ENCODE data around the gene ATP1A1. TPM values are rescaled to one million over a fixed set of nuclear protein-coding genes. Genes with fewer than 3 reads are reported as not detected.

ATP1A1 gene
- total and polyA plus RNA-seq, 2 experiments from 2014 or later = 117 to 202 TPM

DNA sequence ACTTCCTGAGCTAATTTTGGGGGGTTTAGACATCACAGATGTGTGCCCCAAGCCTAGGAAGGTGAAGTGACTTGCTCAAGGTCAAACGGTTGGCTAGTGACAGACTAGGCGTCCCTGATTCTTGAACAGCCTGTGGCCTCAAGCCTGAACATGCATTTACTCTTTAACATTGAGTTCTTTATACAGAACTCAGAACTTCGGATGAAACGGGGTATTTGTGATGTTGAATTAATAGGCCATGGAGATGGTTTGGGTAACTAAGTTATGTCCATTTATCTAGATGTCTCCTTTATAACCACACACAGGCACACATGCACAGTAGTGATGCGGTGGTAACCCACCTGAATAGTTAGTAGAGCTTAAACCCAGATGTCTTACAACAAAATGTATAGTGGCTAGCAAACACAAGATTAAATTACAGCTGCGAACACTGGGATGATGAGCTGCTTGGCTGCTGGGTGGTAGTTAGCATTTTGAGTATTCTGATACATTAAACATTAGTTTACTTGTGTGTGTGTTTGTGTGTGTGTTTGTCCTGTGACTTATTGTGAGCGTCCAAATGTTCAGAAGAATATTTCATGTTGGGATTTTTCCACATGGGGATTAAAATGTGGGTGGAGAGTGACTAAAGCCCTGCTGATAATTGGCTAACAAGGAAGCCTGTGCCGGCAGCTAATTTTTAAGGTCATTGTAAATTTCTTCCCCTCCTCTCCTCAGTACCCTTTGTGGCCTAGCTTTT, 2.3 kb downstream of the ATP1A1 start:
- H3K4me2 ChIP-seq = peak overlapping the region; percentile 98
- no peaks in the 10 kb centered on the region for H3K9me2 ChIP-seq (ENCODE audit: insufficient read depth)
- peak overlapping the region; percentile 96 for H3K4me3 Mint-ChIP-seq
- H3K36me3 Mint-ChIP-seq (ENCODE audit: low read depth) = no peaks in the 10 kb centered on the region; the same call in 2 of the 3 replicates
- peak overlapping the region; percentile 10 for H3K27ac ChIP-seq (ENCODE audit: low read depth)
- ATAC-seq (no peak), DNase-seq (ENCODE audit: low spot score) (no peak)
- H3K4me1 ChIP-seq (ENCODE audit: insufficient read depth) = peaks cover 63% of the 10 kb centered on the region
- H3K36me3 ChIP-seq (ENCODE audit: insufficient read depth) = no peaks in the 10 kb centered on the region
- H4K20me1 ChIP-seq (replicated peaks; ENCODE audit: insufficient read depth) = peaks cover 50% of the 10 kb centered on the region
- H3K27me3 Mint-ChIP-seq (ENCODE audit: insufficient read depth, low read depth, poor library complexity) = peaks cover 14% of the 10 kb centered on the region
- peak overlapping the region; percentile 92; the same call in 1 of the 2 replicates for H3K27ac Mint-ChIP-seq
- peaks cover 15% of the 10 kb centered on the region for H3K27me3 ChIP-seq (ENCODE audit: insufficient read depth)
- no peak overlapping the region for H2AFZ ChIP-seq
- no peaks in the 10 kb centered on the region for H3F3A ChIP-seq (replicated peaks; ENCODE audit: low read depth)
- H3K79me2 ChIP-seq (replicated peaks; ENCODE audit: insufficient read depth) = peaks cover 66% of the 10 kb centered on the region
- peaks cover 65% of the 10 kb centered on the region for H3K4me1 Mint-ChIP-seq
- no peaks in the 10 kb centered on the region for H3K9me3 Mint-ChIP-seq
- TF ChIP-seq, protein P1, sequence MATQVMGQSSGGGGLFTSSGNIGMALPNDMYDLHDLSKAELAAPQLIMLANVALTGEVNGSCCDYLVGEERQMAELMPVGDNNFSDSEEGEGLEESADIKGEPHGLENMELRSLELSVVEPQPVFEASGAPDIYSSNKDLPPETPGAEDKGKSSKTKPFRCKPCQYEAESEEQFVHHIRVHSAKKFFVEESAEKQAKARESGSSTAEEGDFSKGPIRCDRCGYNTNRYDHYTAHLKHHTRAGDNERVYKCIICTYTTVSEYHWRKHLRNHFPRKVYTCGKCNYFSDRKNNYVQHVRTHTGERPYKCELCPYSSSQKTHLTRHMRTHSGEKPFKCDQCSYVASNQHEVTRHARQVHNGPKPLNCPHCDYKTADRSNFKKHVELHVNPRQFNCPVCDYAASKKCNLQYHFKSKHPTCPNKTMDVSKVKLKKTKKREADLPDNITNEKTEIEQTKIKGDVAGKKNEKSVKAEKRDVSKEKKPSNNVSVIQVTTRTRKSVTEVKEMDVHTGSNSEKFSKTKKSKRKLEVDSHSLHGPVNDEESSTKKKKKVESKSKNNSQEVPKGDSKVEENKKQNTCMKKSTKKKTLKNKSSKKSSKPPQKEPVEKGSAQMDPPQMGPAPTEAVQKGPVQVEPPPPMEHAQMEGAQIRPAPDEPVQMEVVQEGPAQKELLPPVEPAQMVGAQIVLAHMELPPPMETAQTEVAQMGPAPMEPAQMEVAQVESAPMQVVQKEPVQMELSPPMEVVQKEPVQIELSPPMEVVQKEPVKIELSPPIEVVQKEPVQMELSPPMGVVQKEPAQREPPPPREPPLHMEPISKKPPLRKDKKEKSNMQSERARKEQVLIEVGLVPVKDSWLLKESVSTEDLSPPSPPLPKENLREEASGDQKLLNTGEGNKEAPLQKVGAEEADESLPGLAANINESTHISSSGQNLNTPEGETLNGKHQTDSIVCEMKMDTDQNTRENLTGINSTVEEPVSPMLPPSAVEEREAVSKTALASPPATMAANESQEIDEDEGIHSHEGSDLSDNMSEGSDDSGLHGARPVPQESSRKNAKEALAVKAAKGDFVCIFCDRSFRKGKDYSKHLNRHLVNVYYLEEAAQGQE (IDR thresholded peaks at IDR 0.05; ENCODE audit: unreplicated experiment) = no peak
- TF ChIP-seq, protein P2, sequence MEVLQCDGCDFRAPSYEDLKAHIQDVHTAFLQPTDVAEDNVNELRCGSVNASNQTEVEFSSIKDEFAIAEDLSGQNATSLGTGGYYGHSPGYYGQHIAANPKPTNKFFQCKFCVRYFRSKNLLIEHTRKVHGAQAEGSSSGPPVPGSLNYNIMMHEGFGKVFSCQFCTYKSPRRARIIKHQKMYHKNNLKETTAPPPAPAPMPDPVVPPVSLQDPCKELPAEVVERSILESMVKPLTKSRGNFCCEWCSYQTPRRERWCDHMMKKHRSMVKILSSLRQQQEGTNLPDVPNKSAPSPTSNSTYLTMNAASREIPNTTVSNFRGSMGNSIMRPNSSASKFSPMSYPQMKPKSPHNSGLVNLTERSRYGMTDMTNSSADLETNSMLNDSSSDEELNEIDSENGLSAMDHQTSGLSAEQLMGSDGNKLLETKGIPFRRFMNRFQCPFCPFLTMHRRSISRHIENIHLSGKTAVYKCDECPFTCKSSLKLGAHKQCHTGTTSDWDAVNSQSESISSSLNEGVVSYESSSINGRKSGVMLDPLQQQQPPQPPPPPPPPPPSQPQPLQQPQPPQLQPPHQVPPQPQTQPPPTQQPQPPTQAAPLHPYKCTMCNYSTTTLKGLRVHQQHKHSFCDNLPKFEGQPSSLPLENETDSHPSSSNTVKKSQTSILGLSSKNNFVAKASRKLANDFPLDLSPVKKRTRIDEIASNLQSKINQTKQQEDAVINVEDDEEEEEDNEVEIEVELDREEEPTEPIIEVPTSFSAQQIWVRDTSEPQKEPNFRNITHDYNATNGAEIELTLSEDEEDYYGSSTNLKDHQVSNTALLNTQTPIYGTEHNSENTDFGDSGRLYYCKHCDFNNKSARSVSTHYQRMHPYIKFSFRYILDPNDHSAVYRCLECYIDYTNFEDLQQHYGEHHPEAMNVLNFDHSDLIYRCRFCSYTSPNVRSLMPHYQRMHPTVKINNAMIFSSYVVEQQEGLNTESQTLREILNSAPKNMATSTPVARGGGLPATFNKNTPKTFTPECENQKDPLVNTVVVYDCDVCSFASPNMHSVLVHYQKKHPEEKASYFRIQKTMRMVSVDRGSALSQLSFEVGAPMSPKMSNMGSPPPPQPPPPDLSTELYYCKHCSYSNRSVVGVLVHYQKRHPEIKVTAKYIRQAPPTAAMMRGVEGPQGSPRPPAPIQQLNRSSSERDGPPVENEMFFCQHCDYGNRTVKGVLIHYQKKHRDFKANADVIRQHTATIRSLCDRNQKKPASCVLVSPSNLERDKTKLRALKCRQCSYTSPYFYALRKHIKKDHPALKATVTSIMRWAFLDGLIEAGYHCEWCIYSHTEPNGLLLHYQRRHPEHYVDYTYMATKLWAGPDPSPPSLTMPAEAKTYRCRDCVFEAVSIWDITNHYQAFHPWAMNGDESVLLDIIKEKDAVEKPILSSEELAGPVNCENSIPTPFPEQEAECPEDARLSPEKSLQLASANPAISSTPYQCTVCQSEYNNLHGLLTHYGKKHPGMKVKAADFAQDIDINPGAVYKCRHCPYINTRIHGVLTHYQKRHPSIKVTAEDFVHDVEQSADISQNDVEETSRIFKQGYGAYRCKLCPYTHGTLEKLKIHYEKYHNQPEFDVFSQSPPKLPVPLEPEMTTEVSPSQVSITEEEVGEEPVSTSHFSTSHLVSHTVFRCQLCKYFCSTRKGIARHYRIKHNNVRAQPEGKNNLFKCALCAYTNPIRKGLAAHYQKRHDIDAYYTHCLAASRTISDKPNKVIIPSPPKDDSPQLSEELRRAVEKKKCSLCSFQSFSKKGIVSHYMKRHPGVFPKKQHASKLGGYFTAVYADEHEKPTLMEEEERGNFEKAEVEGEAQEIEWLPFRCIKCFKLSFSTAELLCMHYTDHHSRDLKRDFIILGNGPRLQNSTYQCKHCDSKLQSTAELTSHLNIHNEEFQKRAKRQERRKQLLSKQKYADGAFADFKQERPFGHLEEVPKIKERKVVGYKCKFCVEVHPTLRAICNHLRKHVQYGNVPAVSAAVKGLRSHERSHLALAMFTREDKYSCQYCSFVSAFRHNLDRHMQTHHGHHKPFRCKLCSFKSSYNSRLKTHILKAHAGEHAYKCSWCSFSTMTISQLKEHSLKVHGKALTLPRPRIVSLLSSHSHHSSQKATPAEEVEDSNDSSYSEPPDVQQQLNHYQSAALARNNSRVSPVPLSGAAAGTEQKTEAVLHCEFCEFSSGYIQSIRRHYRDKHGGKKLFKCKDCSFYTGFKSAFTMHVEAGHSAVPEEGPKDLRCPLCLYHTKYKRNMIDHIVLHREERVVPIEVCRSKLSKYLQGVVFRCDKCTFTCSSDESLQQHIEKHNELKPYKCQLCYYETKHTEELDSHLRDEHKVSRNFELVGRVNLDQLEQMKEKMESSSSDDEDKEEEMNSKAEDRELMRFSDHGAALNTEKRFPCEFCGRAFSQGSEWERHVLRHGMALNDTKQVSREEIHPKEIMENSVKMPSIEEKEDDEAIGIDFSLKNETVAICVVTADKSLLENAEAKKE (CRISPR knock-in tag; IDR thresholded peaks at IDR 0.05) = no peak
- H3K4me3 ChIP-seq = peak overlapping the region; percentile 92; the same call in 1 of the 2 replicates
